ENCODE data around the gene PLRG1.

- TF ChIP-seq CTCF (IDR thresholded peaks at IDR 0.05) (no peak), POLR2A (IDR thresholded peaks at IDR 0.05) (no peak)
Observed at GRCh38 chr4:154559141-154559493, 8.9 kb upstream of the PLRG1 start.

Measured in esophagus squamous epithelium (tissue), 4 donors.